Natural killer cell treated with Interleukin-12 subunit alpha and Interleukin-12 subunit beta and Interleukin-15 and Interleukin-18, amount 100 ng/mL, for 72 hours (primary cell): ENCODE data around the gene SYT15. TPM values are rescaled to one million over a fixed set of nuclear protein-coding genes. Genes with fewer than 3 reads are reported as not detected.
A peak's percentile ranks its signal among the peaks of the same experiment; 100 is the strongest.

Source experiments
- ATAC-seq, 2 donors: fragments of 150-1000 bp; cut with Tn5 transposase in 1 of 2; sonication (Bioruptor Pico), chemical (Tn5 transposase) in 1 of 2; 2 replicates each; pipeline ENCODE4 v1.10.0; 2021
- DNase-seq: peaks from one replicate; pipeline ENCODE4 v3.0.0; 2022; ENCODE audit warnings: low spot score
- H3K27ac Mint-ChIP-seq, 2 donors: 1 replicate in 1 of 2; 2 replicates in 1 of 2; pipeline ENCODE4 v1.8.0; 2022; ENCODE audit warnings: mixed read lengths in 2 of 2, mild to moderate bottlenecking in 1 of 2, moderate library complexity in 1 of 2
- H3K27me3 Mint-ChIP-seq, 2 donors: 1 replicate in 1 of 2; 2 replicates in 1 of 2; pipeline ENCODE4 v1.8.0; 2022; ENCODE audit warnings: mixed read lengths in 2 of 2
- H3K36me3 Mint-ChIP-seq: one replicate; pipeline ENCODE4 v1.8.0; 2022; ENCODE audit warnings: mixed read lengths
- H3K4me1 Mint-ChIP-seq, 2 donors: 1 replicate in 1 of 2; 2 replicates in 1 of 2; pipeline ENCODE4 v1.8.0; 2022; ENCODE audit warnings: low read depth in 2 of 2, mixed read lengths in 2 of 2, mild to moderate bottlenecking in 1 of 2
- H3K4me3 Mint-ChIP-seq: one replicate; pipeline ENCODE4 v1.8.0; 2022; ENCODE audit warnings: mixed read lengths
- H3K9me3 Mint-ChIP-seq: 2 replicates; pipeline ENCODE4 v1.8.0; 2022; ENCODE audit warnings: mixed read lengths
- total RNA-seq, 2 donors: library from RNA; stranded (reverse); gene quantifications; one replicate each; pipeline ENCODE4 v1.2.3, GENCODE V29; 2022

SYT15 gene
- total RNA-seq, 2 donors from 2014 or later = 0.81 to 1.9 TPM

DNA sequence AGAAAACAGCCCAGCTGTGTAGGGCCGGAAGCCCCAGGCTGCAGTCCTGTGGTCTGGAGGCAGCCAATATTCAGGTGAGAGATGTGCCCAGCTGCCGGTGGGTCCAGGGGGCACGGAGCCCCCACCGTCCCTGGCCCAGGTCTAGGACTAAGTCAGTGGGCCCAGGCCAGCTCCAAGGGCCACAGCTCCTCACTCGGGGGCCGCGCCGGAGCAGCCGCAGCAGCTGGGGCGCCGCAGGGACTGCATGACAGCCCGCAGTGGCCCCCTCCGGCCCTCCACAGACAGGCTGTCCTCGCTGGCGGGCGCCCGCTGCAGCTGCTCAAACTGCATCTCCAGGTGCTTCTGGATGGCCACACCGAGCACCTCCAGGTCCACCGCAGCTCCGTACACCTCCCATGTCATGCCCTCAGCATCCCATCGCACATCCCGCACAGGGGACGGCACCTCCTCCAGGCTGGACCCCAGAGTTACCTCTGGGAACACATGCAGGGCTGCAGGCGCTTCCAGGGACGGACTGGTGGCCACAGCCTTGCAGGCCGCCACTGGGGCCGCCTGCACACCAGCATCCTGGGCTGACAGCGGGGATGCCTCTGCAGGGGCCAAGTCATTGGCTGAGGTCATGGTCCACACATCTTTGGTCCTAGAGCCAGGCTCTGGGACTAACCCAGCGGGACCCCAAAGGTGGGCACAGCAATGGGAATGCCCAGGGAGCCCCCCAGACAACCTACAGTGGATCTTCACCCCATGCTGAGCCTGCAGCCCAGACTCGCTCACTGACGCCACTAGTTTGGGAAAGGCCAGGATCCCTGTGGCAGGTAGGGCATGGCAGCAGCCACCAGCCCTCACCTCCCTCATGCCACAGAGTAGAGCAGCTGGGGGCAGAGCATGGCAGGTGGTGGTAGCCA is 29.5 kb upstream of the SYT15 start:
- peak; percentile 60 for DNase-seq
- no peaks in the 10 kb centered on the region for H3K4me1 Mint-ChIP-seq
- no peak for ATAC-seq

GRCh38 chr10:46550076-46550790 is 28.7 kb upstream of the SYT15 start:
- DNase-seq (peak; percentile 59), ATAC-seq (no peak)
- no peaks in the 10 kb centered on the region for H3K4me1 Mint-ChIP-seq
- H3K4me3 Mint-ChIP-seq = no peak overlapping the region
- H3K27ac Mint-ChIP-seq = no peak overlapping the region
- H3K9me3 Mint-ChIP-seq = no peaks in the 10 kb centered on the region
- H3K36me3 Mint-ChIP-seq = no peaks in the 10 kb centered on the region
- H3K27me3 Mint-ChIP-seq = no peaks in the 10 kb centered on the region

More for the DNA sequence above, 29.5 kb upstream of the SYT15 start:
- no peak overlapping the region for H3K27ac Mint-ChIP-seq
- no peaks in the 10 kb centered on the region for H3K27me3 Mint-ChIP-seq
- H3K9me3 Mint-ChIP-seq = no peaks in the 10 kb centered on the region
- no peak overlapping the region for H3K4me3 Mint-ChIP-seq
- H3K36me3 Mint-ChIP-seq = no peaks in the 10 kb centered on the region

GRCh38 chr10:46550795-46551700 is 27.9 kb upstream of the SYT15 start:
- peaks cover 0 to 1% of the 10 kb centered on the region in 2 donors for H3K27me3 Mint-ChIP-seq

DNA sequence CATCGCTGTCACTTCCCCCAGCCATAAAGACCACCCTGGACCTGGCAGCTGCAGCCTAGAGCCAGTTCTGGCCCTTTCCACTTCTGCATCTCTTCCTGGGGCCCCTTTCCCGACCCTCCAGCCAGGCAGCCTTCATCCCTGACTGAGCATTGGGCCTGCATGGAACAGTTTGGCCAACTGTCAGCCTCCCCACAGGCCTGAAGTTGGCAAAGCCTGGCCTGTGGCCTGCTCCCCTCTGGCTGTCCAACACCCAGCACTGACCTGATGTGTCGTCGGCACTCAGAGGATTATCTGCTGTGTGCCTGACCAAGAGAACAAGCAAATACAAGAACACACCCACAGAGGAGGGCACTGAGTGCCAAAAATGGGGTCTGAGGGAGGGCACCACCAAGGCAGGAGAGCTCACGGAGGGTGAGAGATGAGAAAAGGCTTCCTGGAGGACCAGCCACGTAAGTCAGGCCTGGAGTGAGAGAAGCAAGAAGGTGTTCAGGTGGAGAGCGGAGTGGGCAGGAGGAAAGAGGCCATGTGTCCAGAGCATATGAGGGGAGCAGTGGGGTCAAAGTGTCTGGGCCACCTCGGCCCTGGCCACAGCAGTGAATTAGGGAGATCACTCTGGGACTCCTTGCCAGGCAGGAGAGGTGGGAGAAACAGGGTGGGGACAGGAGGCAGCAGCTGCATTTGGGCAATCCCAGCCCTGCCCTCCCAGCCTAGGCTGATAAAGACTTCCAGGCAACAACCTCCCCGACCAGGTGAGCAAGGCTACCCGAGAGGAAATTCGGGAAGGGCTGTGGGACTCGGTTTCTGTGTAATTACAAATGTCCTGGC is 27.0 kb upstream of the SYT15 start:
- Mint-ChIP-seq H3K4me3 (no peak overlapping the region), H3K4me1 (peaks cover 0 to under 1% of the 10 kb centered on the region in 2 donors), H3K27me3 (peaks cover 0 to 3% of the 10 kb centered on the region in 2 donors), H3K36me3 (no peaks in the 10 kb centered on the region), H3K9me3 (no peaks in the 10 kb centered on the region), H3K27ac (no peak overlapping the region)
- ATAC-seq (no peak), DNase-seq (peak; percentile 60)

More at GRCh38 chr10:46550795-46551700, 27.9 kb upstream of the SYT15 start:
- Mint-ChIP-seq H3K4me3 (no peak overlapping the region), H3K27ac (no peak overlapping the region), H3K36me3 (no peaks in the 10 kb centered on the region), H3K4me1 (no peaks in the 10 kb centered on the region), H3K9me3 (no peaks in the 10 kb centered on the region)
- no peak for ATAC-seq
- peak; percentile 53 for DNase-seq

GRCh38 chr10:46552526-46553237 is 26.2 kb upstream of the SYT15 start:
- Mint-ChIP-seq H3K9me3 (no peaks in the 10 kb centered on the region), H3K4me3 (no peak overlapping the region), H3K4me1 (peaks cover 0 to 2% of the 10 kb centered on the region in 2 donors), H3K36me3 (no peaks in the 10 kb centered on the region), H3K27ac (no peak overlapping the region), H3K27me3 (peaks cover 0 to 3% of the 10 kb centered on the region in 2 donors)
- DNase-seq (peak; percentile 61), ATAC-seq (no peak)

GRCh38 chr10:46553238-46554049 is 25.5 kb upstream of the SYT15 start:
- Mint-ChIP-seq H3K27me3 (peaks cover 0 to 3% of the 10 kb centered on the region in 2 donors), H3K36me3 (no peaks in the 10 kb centered on the region)
- DNase-seq = peak; percentile 59

GRCh38 chr10:46554166-46554781 is 24.7 kb upstream of the SYT15 start:
- peaks cover 0 to 3% of the 10 kb centered on the region in 2 donors for H3K27me3 Mint-ChIP-seq
- H3K9me3 Mint-ChIP-seq = no peaks in the 10 kb centered on the region
- no peak overlapping the region for H3K4me3 Mint-ChIP-seq
- ATAC-seq (no peak), DNase-seq (no peak)
- H3K4me1 Mint-ChIP-seq = peaks cover 0 to 2% of the 10 kb centered on the region in 2 donors
- H3K36me3 Mint-ChIP-seq = no peaks in the 10 kb centered on the region
- no peak overlapping the region for H3K27ac Mint-ChIP-seq

More at GRCh38 chr10:46553238-46554049, 25.5 kb upstream of the SYT15 start:
- peaks cover 0 to 2% of the 10 kb centered on the region in 2 donors for H3K4me1 Mint-ChIP-seq
- H3K9me3 Mint-ChIP-seq = no peaks in the 10 kb centered on the region
- ATAC-seq = no peak
- H3K4me3 Mint-ChIP-seq = no peak overlapping the region
- H3K27ac Mint-ChIP-seq = no peak overlapping the region

- H3K27ac Mint-ChIP-seq = no peak overlapping the region
- peaks cover 0 to 3% of the 10 kb centered on the region in 2 donors for H3K27me3 Mint-ChIP-seq
- peaks cover 0 to 2% of the 10 kb centered on the region in 2 donors for H3K4me1 Mint-ChIP-seq
- H3K9me3 Mint-ChIP-seq = no peaks in the 10 kb centered on the region
- no peak overlapping the region for H3K4me3 Mint-ChIP-seq
- no peaks in the 10 kb centered on the region for H3K36me3 Mint-ChIP-seq
- DNase-seq (no peak), ATAC-seq (no peak)
These were observed 23.6 kb upstream of the SYT15 start for GRCh38 chr10:46555366-46555712.

DNA sequence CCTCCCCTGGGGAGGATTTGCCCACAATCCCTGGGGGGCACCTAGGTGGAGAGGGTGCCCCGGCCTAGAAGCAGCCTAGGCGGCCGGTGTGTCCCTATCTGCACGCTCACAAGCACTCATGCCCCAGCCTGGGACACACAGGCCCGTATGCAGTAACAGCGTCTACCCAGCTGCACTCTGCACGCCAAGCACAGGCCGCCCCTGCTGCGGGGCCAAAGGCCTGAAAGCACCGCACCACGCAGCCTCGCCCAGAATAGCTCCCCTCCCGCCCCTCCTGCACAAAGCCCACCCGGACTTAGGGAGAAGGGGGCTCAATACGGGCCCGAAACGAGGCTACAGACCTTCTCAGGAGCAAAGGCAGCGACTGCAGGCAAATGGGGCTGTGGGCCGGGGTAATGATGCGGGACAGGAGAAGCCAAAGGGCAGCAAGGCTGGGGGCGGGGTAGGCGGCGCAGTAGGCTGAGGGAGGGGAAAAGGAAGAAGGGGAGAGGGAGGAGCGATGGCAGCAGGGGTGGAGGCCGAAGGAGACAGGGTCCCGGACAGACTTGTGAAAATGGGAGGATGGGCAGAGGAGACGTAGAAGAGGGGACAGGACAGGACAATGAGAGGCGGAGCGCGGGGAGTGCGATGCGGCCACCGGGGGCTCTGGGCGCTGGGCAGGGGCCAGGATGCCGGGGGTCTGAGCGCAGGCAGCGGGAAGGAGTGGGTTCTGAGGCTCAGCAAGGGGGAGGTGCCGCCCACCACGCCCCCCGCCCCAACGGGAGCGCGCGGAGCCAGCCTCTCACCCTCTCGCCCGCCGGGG is 23.0 kb upstream of the SYT15 start:
- H3K4me1 Mint-ChIP-seq = peaks cover 0 to 2% of the 10 kb centered on the region in 2 donors
- ATAC-seq (no peak), DNase-seq (peak; percentile 62)
- H3K27ac Mint-ChIP-seq = no peak overlapping the region
- peaks cover 0 to 3% of the 10 kb centered on the region in 2 donors for H3K27me3 Mint-ChIP-seq
- no peaks in the 10 kb centered on the region for H3K9me3 Mint-ChIP-seq
- no peaks in the 10 kb centered on the region for H3K36me3 Mint-ChIP-seq
- H3K4me3 Mint-ChIP-seq = no peak overlapping the region

GRCh38 chr10:46556515-46557318 is 22.2 kb upstream of the SYT15 start, which contains the start of gene GPRIN2:
Gene GPRIN2 (minus strand): TSS chr10:46556658. CDS start chr10:46550736, 5,922 bp downstream.
- Mint-ChIP-seq H3K4me1 (peaks cover 0 to 2% of the 10 kb centered on the region in 2 donors), H3K27me3 (peaks cover 0 to 3% of the 10 kb centered on the region in 2 donors), H3K9me3 (no peaks in the 10 kb centered on the region), H3K27ac (no peak within 1 kb of the TSS), H3K4me3 (peak within 1 kb of the TSS; percentile 24), H3K36me3 (no peaks in the 10 kb centered on the region)
- DNase-seq = peak; percentile 61
- no peak for ATAC-seq
